PC-9 (cell line): ENCODE results near the gene TICAM2. TPM values are rescaled to one million over a fixed set of nuclear protein-coding genes. Genes with fewer than 3 reads are reported as not detected.
A peak's percentile ranks its signal among the peaks of the same experiment; 100 is the strongest.

Experiments
- BruUV-seq: library from RNA; stranded (reverse); fragments of 400-500 nt; replicated peaks from 2 replicates; lab custom pipeline; 2021; lab: Mats Ljungman, UMichigan
- CTCF ChIA-PET: fragments of 300-600 bp; sonication (Branson Sonifier 250); formaldehyde crosslinking; loops from one replicate; lab custom pipeline; 2022; ENCODE audit warnings: antibody characterized with exemption; lab: Charles Lee
- POLR2A ChIA-PET: fragments of 300-600 bp; sonication (Branson Sonifier 250); formaldehyde crosslinking; loops from one replicate; lab custom pipeline; 2022; ENCODE audit warnings: antibody characterized with exemption; ENCODE audit not compliant: unreplicated experiment; lab: Charles Lee
- DNase-seq, 2 experiments: peaks; one replicate each; pipeline versions ENCODE4 v3.0.0 to v3.0.0-alpha.2; 2015 to 2022; ENCODE audit warnings: mixed read lengths in 1 of 2
- H2AFZ ChIP-seq: fragments of 200-600 bp; sonication (generic); 2 replicates; pipeline ENCODE4 v1.8.1; 2017; ENCODE audit warnings: antibody characterized with exemption
- H3F3A ChIP-seq: fragments of 200-600 bp; sonication (generic); 2 replicates; pipeline ENCODE4 v1.8.1; 2017; ENCODE audit warnings: antibody characterized with exemption, mild to moderate bottlenecking, low read depth; ENCODE audit not compliant: insufficient read depth
- H3K27ac ChIP-seq: fragments of 200-600 bp; sonication (generic); 2 replicates; pipeline ENCODE4 v1.6.1; 2016; ENCODE audit warnings: mixed run types
- H3K27me3 ChIP-seq: fragments of 200-600 bp; sonication (generic); 2 replicates; pipeline ENCODE4 v1.6.1; 2016; ENCODE audit warnings: low read depth, mixed run types; ENCODE audit not compliant: insufficient read depth
- H3K36me3 ChIP-seq: fragments of 200-600 bp; sonication (generic); 2 replicates; pipeline ENCODE4 v1.6.1; 2016; ENCODE audit warnings: low read depth, mixed run types
- H3K4me1 ChIP-seq: fragments of 200-600 bp; sonication (generic); replicated peaks from 2 replicates; pipeline ENCODE4 v1.6.1; 2016; ENCODE audit warnings: mixed run types; ENCODE audit not compliant: insufficient read depth
- H3K4me2 ChIP-seq: fragments of 200-600 bp; sonication (generic); 2 replicates; pipeline ENCODE4 v1.6.1; 2017; ENCODE audit warnings: mixed run types
- H3K4me3 ChIP-seq: fragments of 200-600 bp; sonication (generic); 2 replicates; pipeline ENCODE4 v1.6.1; 2016; ENCODE audit warnings: mixed run types
- H3K79me2 ChIP-seq: fragments of 200-600 bp; sonication (generic); 2 replicates; pipeline ENCODE4 v1.6.1; 2017; ENCODE audit warnings: low read depth, mixed run types
- H3K9me2 ChIP-seq: fragments of 200-600 bp; sonication (generic); 2 replicates; pipeline ENCODE4 v1.8.1; 2017; ENCODE audit warnings: mild to moderate bottlenecking; ENCODE audit not compliant: insufficient read depth
- H3K9me3 ChIP-seq: fragments of 200-600 bp; sonication (generic); 2 replicates; pipeline ENCODE4 v1.8.1; 2016; ENCODE audit warnings: low read depth; ENCODE audit not compliant: insufficient read depth
- H4K20me1 ChIP-seq: fragments of 200-600 bp; sonication (generic); 2 replicates; pipeline ENCODE4 v1.8.1; 2017; ENCODE audit not compliant: insufficient read depth
- CTCF ChIP-seq: fragments of 200-600 bp; sonication (generic); conservative IDR thresholded peaks from 2 replicates; pipeline ENCODE4 v1.6.1; 2017; ENCODE audit warnings: mixed run types, antibody characterized with exemption, mild to moderate bottlenecking, moderate library complexity
- EZH2 ChIP-seq: fragments of 200-600 bp; sonication (generic); IDR thresholded peaks from 2 replicates; pipeline ENCODE4 v1.8.0; 2017; ENCODE audit warnings: antibody characterized with exemption, low read depth
- intact Hi-C: fragments of 100-400 bp; cut with micrococcal nuclease; formaldehyde crosslinking; loops from one replicate; pipeline ENCODE4 v1.10.0; 2022; ENCODE audit not compliant: unreplicated experiment
- total RNA-seq: library from RNA; stranded (reverse); gene quantifications from 2 replicates; pipeline ENCODE4 v1.2.3, GENCODE V29; 2021

Gene TICAM2
- total RNA-seq, 1 experiment from 2014 or later, result 1.8 TPM

GRCh38 chr5:115589043-115589442, 13.2 kb downstream of the TICAM2 start:
- ChIA-PET POLR2A (no interaction called here), CTCF (no interaction called here)
- peaks cover 10% of the 10 kb centered on the region; the same call in 1 of the 2 replicates for H3K4me1 ChIP-seq
- 0 out of 2 replicates have a peak, but pooled peaks cover 3% of the 10 kb centered on the region for H4K20me1 ChIP-seq
- H2AFZ ChIP-seq, result no peak overlapping the region
- peaks cover 4% of the 10 kb centered on the region for H3F3A ChIP-seq
- no peak for TF ChIP-seq EZH2
- no peak for TF ChIP-seq CTCF
- no peaks in the 10 kb centered on the region for H3K36me3 ChIP-seq
- intact Hi-C loops, result no loop called here
- no peak for DNase-seq
- no peak overlapping the region for H3K4me3 ChIP-seq
- H3K9me3 ChIP-seq, result no peaks in the 10 kb centered on the region
- no peaks in the 10 kb centered on the region for H3K79me2 ChIP-seq
- no peaks in the 10 kb centered on the region for H3K9me2 ChIP-seq
- BruUV-seq, result no TSS peak
- no peak overlapping the region for H3K4me2 ChIP-seq
- no peak overlapping the region for H3K27ac ChIP-seq
- H3K27me3 ChIP-seq, result no peaks in the 10 kb centered on the region

DNA sequence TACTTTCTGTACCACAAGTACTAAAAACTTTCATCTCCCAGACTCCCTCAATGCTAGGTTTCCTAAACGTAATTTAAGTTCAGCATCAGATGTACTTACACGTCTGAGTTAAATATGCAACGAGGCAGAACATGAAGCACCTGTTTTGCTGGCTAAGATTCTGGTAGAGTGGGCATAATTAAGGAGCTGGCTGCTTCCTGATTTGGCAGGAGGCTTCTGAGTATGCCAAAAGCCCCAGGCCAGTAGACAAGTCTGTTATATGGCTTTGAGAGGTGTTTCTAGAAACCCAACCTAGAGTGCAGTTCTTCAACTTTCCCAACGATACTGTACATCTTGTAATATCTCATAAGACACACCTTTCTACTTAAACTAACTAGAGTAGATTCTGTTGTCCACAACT, 13.6 kb downstream of the TICAM2 start:
- H3K4me1 ChIP-seq, result peaks cover 10% of the 10 kb centered on the region; the same call in 1 of the 2 replicates
- H3K27ac ChIP-seq, result no peak overlapping the region
- no peaks in the 10 kb centered on the region for H3K9me3 ChIP-seq
- H3K36me3 ChIP-seq, result no peaks in the 10 kb centered on the region
- H3K79me2 ChIP-seq, result no peaks in the 10 kb centered on the region
- no peak overlapping the region for H3K4me3 ChIP-seq
- ChIA-PET CTCF (no interaction called here), POLR2A (no interaction called here)
- no peak overlapping the region for H3K4me2 ChIP-seq
- intact Hi-C loops, result no loop called here
- 0 out of 2 replicates have a peak, but pooled peaks cover 3% of the 10 kb centered on the region for H4K20me1 ChIP-seq
- TF ChIP-seq EZH2 (no peak), CTCF (no peak)
- H2AFZ ChIP-seq, result no peak overlapping the region
- no peak for DNase-seq
- H3K27me3 ChIP-seq, result no peaks in the 10 kb centered on the region
- BruUV-seq, result no TSS peak
- peaks cover 4% of the 10 kb centered on the region for H3F3A ChIP-seq
- H3K9me2 ChIP-seq, result no peaks in the 10 kb centered on the region

DNA sequence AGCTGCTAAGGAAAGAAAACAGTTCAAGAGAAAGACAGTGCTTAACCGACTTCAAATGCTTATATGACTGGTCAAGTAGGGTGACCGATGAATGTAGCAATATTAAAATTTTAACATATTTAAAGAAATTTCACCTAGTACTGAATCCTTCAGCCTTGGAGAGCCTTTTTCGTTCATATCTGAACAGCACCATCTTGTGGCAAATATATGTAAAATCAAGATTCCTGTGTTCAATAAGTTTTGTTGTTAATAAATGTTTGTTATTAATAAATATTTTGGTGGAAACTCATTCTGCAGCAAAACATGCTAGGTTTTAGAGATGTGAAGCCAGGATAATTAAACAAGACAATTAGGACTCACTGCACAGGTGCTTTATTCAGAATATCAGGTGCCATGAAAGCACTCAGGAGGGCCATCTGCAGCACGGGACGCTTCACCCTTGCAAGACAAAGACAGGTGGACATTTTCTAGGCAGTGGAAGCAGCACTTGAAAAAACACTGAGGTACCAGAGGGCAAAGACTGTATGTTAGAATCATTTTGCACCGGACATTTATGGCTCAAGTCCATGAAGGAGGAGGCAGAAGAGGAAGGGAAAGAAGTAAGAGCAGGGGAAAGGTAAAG, 15.6 kb downstream of the TICAM2 start:
- ChIA-PET CTCF (no interaction called here), POLR2A (no interaction called here)
- H3K4me1 ChIP-seq, result peaks cover 10% of the 10 kb centered on the region; the same call in 1 of the 2 replicates
- H3K27me3 ChIP-seq, result no peaks in the 10 kb centered on the region
- H3K9me2 ChIP-seq, result no peaks in the 10 kb centered on the region
- TF ChIP-seq EZH2 (no peak), CTCF (peak; percentile 82)
- no peak overlapping the region for H3K27ac ChIP-seq
- no peak for DNase-seq
- H3K4me3 ChIP-seq, result no peak overlapping the region
- intact Hi-C loops, result loop anchor here (1.0 kb wide), 2 partner anchors 277 to 488 kb away; no protein-coding TSS in a partner anchor
- H4K20me1 ChIP-seq, result 0 out of 2 replicates have a peak, but pooled peaks cover 3% of the 10 kb centered on the region
- no peaks in the 10 kb centered on the region for H3K79me2 ChIP-seq
- H2AFZ ChIP-seq, result no peak overlapping the region
- no peak overlapping the region for H3K4me2 ChIP-seq
- H3K36me3 ChIP-seq, result no peaks in the 10 kb centered on the region
- BruUV-seq, result no TSS peak
- H3K9me3 ChIP-seq, result no peaks in the 10 kb centered on the region
- peaks cover 4% of the 10 kb centered on the region for H3F3A ChIP-seq
